OCI-LY7 (cell line): ENCODE measurements around the gene CRYL1.

ENCODE experiments used
- CTCF ChIP-seq: fragments of 200-600 bp; sonication (generic); conservative IDR thresholded peaks from 2 replicates; pipeline ENCODE4 v1.5.1; 2014; ENCODE audit warnings: mild to moderate bottlenecking, antibody characterized with exemption, low read length, moderate library complexity, mixed read lengths
- EZH2phosphoT487 ChIP-seq: fragments of 200-600 bp; sonication (generic); IDR thresholded peaks from 2 replicates; pipeline ENCODE4 v1.6.1; 2018; ENCODE audit warnings: low read depth, borderline replicate concordance, mild to moderate bottlenecking, mixed run types, antibody characterized with exemption, low read length, moderate library complexity, mixed read lengths

GRCh38 chr13:20470136-20470535 lies 55.5 kb downstream of the CRYL1 start:
- no peak for TF ChIP-seq CTCF
- no peak for TF ChIP-seq EZH2phosphoT487
